Naive thymus-derived CD4-positive, alpha-beta T cell (primary cell): ENCODE measurements around the gene ZIC5. TPM values are rescaled to one million over a fixed set of nuclear protein-coding genes. Genes with fewer than 3 reads are reported as not detected.

ENCODE experiments used
- ATAC-seq: fragments of 150-1000 bp; cut with Tn5 transposase; 2 replicates; pipeline ENCODE4 v1.10.0; 2021; ENCODE audit warnings: mild to moderate bottlenecking, moderate library complexity
- CTCF ChIA-PET: fragments of 350-600 bp; sonication (Branson Sonifier 250); formaldehyde crosslinking; loops from one replicate; lab custom pipeline; 2021; ENCODE audit warnings: antibody characterized with exemption; lab: Charles Lee
- POLR2A ChIA-PET: fragments of 350-600 bp; sonication (Branson Sonifier 250); formaldehyde crosslinking; loops from one replicate; lab custom pipeline; 2021; ENCODE audit warnings: antibody characterized with exemption, inconsistent platforms; lab: Charles Lee
- DNase-seq, 9 donors: peaks; one replicate each; pipeline versions ENCODE4 v3.0.0 to v3.0.0-alpha.2; 2020 to 2022; ENCODE audit warnings: mixed read lengths in 1 of 9
- H3K27ac ChIP-seq: one replicate; pipeline ENCODE4 v1.7.0; 2013; ENCODE audit warnings: mild to moderate bottlenecking, low read depth, low read length, moderate library complexity
- H3K27me3 ChIP-seq, 2 donors: one replicate each; pipeline ENCODE4 v1.7.0; 2013; ENCODE audit warnings: low read length in 2 of 2, mild to moderate bottlenecking in 2 of 2, moderate library complexity in 2 of 2; ENCODE audit not compliant: control insufficient read depth in 2 of 2, insufficient read depth in 2 of 2
- H3K36me3 ChIP-seq, 3 experiments: 1 replicate in 2 of 3; 2 replicates in 1 of 3; pipeline ENCODE4 v1.7.0; 2013; ENCODE audit warnings: low read length in 3 of 3, mild to moderate bottlenecking in 3 of 3, moderate library complexity in 1 of 3; ENCODE audit not compliant: insufficient read depth in 3 of 3, control insufficient read depth in 2 of 3
- H3K4me1 ChIP-seq, 2 donors: one replicate each; pipeline ENCODE4 v1.7.0; 2013; ENCODE audit warnings: low read length in 2 of 2, mild to moderate bottlenecking in 2 of 2, moderate library complexity in 1 of 2; ENCODE audit not compliant: control insufficient read depth in 2 of 2, insufficient read depth in 2 of 2
- H3K4me3 ChIP-seq: 2 replicates; pipeline ENCODE4 v1.7.0; 2013; ENCODE audit warnings: mild to moderate bottlenecking, low read length
- H3K9me3 ChIP-seq, 3 experiments: 1 replicate in 2 of 3; 2 replicates in 1 of 3; pipeline ENCODE4 v1.7.0; 2013; ENCODE audit warnings: low read length in 3 of 3; ENCODE audit not compliant: control insufficient read depth in 2 of 3
- H3K27ac Mint-ChIP-seq, 9 donors: one replicate each; pipeline ENCODE4 v1.8.0; 2020 to 2022; ENCODE audit warnings: mixed read lengths in 9 of 9, mild to moderate bottlenecking in 8 of 9, moderate library complexity in 5 of 9, inconsistent platforms in 2 of 9
- H3K27me3 Mint-ChIP-seq, 5 donors: one replicate each; pipeline ENCODE4 v1.8.0; 2021 to 2022; ENCODE audit warnings: mixed read lengths in 5 of 5, mild to moderate bottlenecking in 1 of 5
- H3K36me3 Mint-ChIP-seq, 5 donors: one replicate each; pipeline ENCODE4 v1.8.0; 2020 to 2022; ENCODE audit warnings: mixed read lengths in 5 of 5, mild to moderate bottlenecking in 3 of 5, inconsistent platforms in 1 of 5
- H3K4me1 Mint-ChIP-seq, 7 donors: one replicate each; pipeline ENCODE4 v1.8.0; 2020 to 2022; ENCODE audit warnings: mixed read lengths in 7 of 7, mild to moderate bottlenecking in 3 of 7, inconsistent platforms in 1 of 7
- H3K4me3 Mint-ChIP-seq, 10 donors: one replicate each; pipeline ENCODE4 v1.8.0; 2020 to 2022; ENCODE audit warnings: mild to moderate bottlenecking in 10 of 10, mixed read lengths in 10 of 10, moderate library complexity in 6 of 10, inconsistent platforms in 2 of 10
- H3K9me3 Mint-ChIP-seq, 11 donors: one replicate each; pipeline ENCODE4 v1.8.0; 2020 to 2022; ENCODE audit warnings: mixed read lengths in 11 of 11, mild to moderate bottlenecking in 4 of 11, inconsistent platforms in 1 of 11, moderate library complexity in 1 of 11
- intact Hi-C, 2 donors: fragments of 100-400 bp; cut with micrococcal nuclease; formaldehyde crosslinking; loops; one replicate each; pipeline ENCODE4 v1.15.1; 2023
- polyA plus RNA-seq, 2 donors: library from polyadenylated mRNA; unstranded; fragments of 300-500 nt; fragmentation: Illumina TruSeq; gene quantifications; one replicate each; pipeline ENCODE4 v1.2.3, GENCODE V29; 2021
- total RNA-seq, 6 experiments: library from RNA in 5 of 6; stranded (reverse) in 5 of 6; gene quantifications; 1 replicate in 5 of 6; 2 replicates in 1 of 6; pipeline ENCODE4 v1.2.3 and lab custom pipeline; 2021 to 2026

The ZIC5 gene
- total and polyA plus RNA-seq, 7 experiments from 2014 or later: not detected

DNA sequence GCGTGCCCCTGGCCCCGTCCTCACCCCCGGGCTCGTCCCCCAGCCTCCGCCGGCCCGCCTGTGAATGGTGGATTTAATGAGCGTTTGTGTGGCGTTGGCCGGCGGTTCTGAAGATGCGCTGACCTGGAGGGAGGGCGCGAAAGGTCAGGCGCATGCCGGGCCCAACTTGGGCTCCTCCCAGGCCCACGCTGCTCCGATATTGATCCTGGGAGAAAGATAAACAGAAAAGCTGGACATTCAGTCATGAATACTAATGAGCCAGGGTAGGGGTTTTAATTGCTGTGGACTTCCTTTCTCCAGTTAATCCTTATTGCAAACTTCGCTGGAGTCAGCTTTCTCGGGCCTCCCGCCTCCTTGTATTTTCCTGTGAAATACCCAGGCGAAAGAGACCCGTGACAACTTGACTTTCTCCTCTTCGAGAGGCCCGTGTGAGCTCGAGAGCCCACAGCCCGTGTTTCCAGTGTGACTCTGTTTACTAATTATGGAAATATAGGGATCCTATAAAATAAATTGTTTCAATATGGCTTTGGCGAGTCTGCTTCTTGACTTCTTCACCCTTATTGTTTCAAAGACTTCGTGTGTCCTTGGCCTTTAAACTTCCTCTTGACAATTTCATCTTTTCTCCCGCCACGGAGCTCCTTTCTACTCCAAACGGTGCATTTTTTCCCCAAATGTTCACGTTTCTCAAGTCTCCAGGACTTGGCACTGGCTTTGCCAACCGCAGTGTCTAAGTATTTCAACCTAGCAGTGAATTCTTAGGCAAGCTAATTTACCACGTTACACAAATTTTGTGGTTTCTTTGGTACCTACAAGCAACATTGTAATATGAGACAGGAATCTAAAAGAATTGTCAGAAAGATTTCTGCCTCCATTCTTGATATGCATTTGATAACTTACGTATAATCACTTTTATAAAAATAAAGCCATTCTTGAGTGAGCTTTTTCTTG lies 20.5 kb upstream of the ZIC5 start:
- POLR2A ChIA-PET: interaction anchor here (0.6 to 3.8 kb wide), 5 partner anchors 8 to 436 kb away, joined by 3 to 19 read pairs (median 4); partner anchors contain the start of gene ZIC2

GRCh38 chr13:99991013-99991827 lies 19.7 kb upstream of the ZIC5 start:
- Mint-ChIP-seq H3K4me1 (peaks cover 4 to 34% (median 21%) of the 10 kb centered on the region in 7 donors), H3K36me3 (peaks cover 0 to 22% (median 3%) of the 10 kb centered on the region in 5 donors), H3K27me3 (peaks cover 76 to 98% (median 96%) of the 10 kb centered on the region in 5 donors), H3K4me3 (peak overlapping the region in 6 of 10 donors; percentile 28 to 64 (median 50)), H3K9me3 (peaks cover 0 to 79% (median 34%) of the 10 kb centered on the region in 11 donors), H3K27ac (peak overlapping the region in 2 of 9 donors; percentile 51)
- intact Hi-C loops: loop anchor here in 1 of 2 donors (5.0 to 10.0 kb wide), 2 partner anchors 246 to 404 kb away; no protein-coding TSS in a partner anchor
- DNase-seq (no peak), ATAC-seq (no peak)
- Histone ChIP-seq H3K27ac (no peak overlapping the region), H3K4me3 (no peak overlapping the region), H3K27me3 (peaks cover 50 to 99% of the 10 kb centered on the region in 2 donors), H3K9me3 (no peaks in the 10 kb centered on the region), H3K4me1 (peaks cover 6 to 25% of the 10 kb centered on the region in 2 donors), H3K36me3 (no peaks in the 10 kb centered on the region)
- CTCF ChIA-PET: no interaction called here
- POLR2A ChIA-PET: interaction anchor here (0.6 to 1.7 kb wide), 4 partner anchors 10 to 435 kb away, joined by 3 to 8 read pairs (median 4); partner anchors contain the start of gene ZIC2

More for the DNA sequence above, 20.5 kb upstream of the ZIC5 start:
- Histone ChIP-seq H3K4me1 (peaks cover 6 to 25% of the 10 kb centered on the region in 2 donors), H3K36me3 (no peaks in the 10 kb centered on the region), H3K4me3 (no peak overlapping the region), H3K27ac (no peak overlapping the region), H3K27me3 (peaks cover 49 to 99% of the 10 kb centered on the region in 2 donors), H3K9me3 (no peaks in the 10 kb centered on the region)
- Mint-ChIP-seq H3K36me3 (peaks cover 0 to 21% (median 3%) of the 10 kb centered on the region in 5 donors), H3K9me3 (peaks cover 0 to 78% (median 37%) of the 10 kb centered on the region in 11 donors), H3K27ac (peak overlapping the region in 5 of 9 donors; percentile 28 to 76 (median 51)), H3K27me3 (peaks cover 73 to 98% (median 95%) of the 10 kb centered on the region in 5 donors), H3K4me1 (peaks cover 4 to 41% (median 25%) of the 10 kb centered on the region in 7 donors), H3K4me3 (peak overlapping the region in 4 of 10 donors; percentile 25 to 52 (median 40))
- ATAC-seq (no peak), DNase-seq (no peak)
- intact Hi-C loops: loop anchor here in 1 of 2 donors (2.0 to 10.0 kb wide), 4 partner anchors 15 to 523 kb away; no protein-coding TSS in a partner anchor
- CTCF ChIA-PET: no interaction called here

DNA sequence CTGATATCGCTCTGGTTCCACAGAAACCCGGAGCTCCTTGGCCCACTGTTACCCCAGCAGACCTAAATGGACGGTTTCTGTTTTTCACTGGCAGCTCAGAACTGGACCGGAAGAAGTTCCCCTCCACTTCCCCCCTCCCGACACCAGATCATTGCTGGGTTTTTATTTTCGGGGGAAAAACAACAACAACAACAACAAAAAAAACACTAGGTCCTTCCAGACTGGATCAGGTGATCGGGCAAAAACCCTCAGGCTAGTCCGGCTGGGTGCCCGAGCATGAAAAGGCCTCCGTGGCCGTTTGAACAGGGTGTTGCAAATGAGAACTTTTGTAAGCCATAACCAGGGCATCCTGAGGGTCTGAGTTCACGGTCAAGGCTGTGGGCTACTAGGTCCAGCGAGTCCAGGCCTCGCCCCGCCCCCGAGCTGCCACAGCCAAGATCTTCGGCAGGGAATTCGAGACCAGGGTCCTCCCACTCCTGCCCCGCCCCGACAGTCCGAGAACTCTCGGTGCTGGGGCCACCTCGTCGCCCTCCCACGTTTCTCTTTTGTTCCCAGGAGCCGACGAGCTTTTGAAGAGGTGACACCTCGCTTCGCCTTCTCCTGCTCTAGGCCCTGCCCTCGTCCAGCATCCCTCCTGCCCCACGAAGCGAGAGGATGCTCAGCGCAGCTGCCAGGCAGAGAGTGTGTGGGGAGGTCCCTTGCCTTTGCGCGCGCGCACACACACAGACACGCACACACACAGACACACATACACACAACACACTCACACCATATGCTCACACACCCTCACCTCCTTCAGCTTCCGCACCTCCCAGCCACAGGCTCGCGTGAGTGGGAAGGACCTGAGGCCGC lies 18.8 kb upstream of the ZIC5 start:
- Mint-ChIP-seq H3K9me3 (peaks cover 0 to 77% (median 30%) of the 10 kb centered on the region in 11 donors), H3K36me3 (peaks cover 0 to 26% (median 6%) of the 10 kb centered on the region in 5 donors)
- CTCF ChIA-PET: no interaction called here

GRCh38 chr13:99989276-99990125 lies 17.9 kb upstream of the ZIC5 start:
- Histone ChIP-seq H3K36me3 (no peaks in the 10 kb centered on the region), H3K4me1 (peaks cover 6 to 25% of the 10 kb centered on the region in 2 donors), H3K9me3 (peaks cover 0 to 4% (median 0%) of the 10 kb centered on the region in 3 experiments), H3K4me3 (no peak overlapping the region), H3K27ac (no peak overlapping the region), H3K27me3 (peaks cover 38 to 94% of the 10 kb centered on the region in 2 donors)
- DNase-seq (peak in 2 of 9 donors; percentile 12 to 32), ATAC-seq (peak; percentile 10)
- Mint-ChIP-seq H3K4me3 (peak overlapping the region in 9 of 10 donors; percentile 33 to 70 (median 58)), H3K27me3 (peaks cover 68 to 91% (median 88%) of the 10 kb centered on the region in 5 donors), H3K4me1 (peaks cover 4 to 39% (median 27%) of the 10 kb centered on the region in 7 donors), H3K27ac (peak overlapping the region in 5 of 9 donors; percentile 34 to 59 (median 45)), H3K36me3 (peaks cover 0 to 21% (median 6%) of the 10 kb centered on the region in 5 donors), H3K9me3 (peaks cover 0 to 71% (median 25%) of the 10 kb centered on the region in 11 donors)
- POLR2A ChIA-PET: interaction anchor here (0.7 to 1.5 kb wide), 4 partner anchors 12 to 172 kb away, joined by 3 read pairs; no protein-coding TSS in a partner anchor
- intact Hi-C loops: loop anchor here (2.0 to 10.0 kb wide), 4 partner anchors 17 to 405 kb away; no protein-coding TSS in a partner anchor
- CTCF ChIA-PET: no interaction called here

More for the DNA sequence above, 18.8 kb upstream of the ZIC5 start:
- peaks cover 73 to 96% (median 94%) of the 10 kb centered on the region in 5 donors for H3K27me3 Mint-ChIP-seq
- peak overlapping the region in 3 of 9 donors; percentile 25 to 46 (median 34) for H3K27ac Mint-ChIP-seq
- H3K4me3 Mint-ChIP-seq: peak overlapping the region in 9 of 10 donors; percentile 23 to 64 (median 49)
- no peaks in the 10 kb centered on the region for H3K9me3 ChIP-seq
- peak in 1 of 9 donors; percentile 19 for DNase-seq
- peaks cover 45 to 96% of the 10 kb centered on the region in 2 donors for H3K27me3 ChIP-seq
- POLR2A ChIA-PET: interaction anchor here (0.7 to 1.6 kb wide), 4 partner anchors 13 to 173 kb away, joined by 3 to 4 read pairs (median 3); no protein-coding TSS in a partner anchor
- ATAC-seq: no peak
- H3K4me1 ChIP-seq: peaks cover 6 to 25% of the 10 kb centered on the region in 2 donors
- H3K4me3 ChIP-seq: no peak overlapping the region
- intact Hi-C loops: loop anchor here in 1 of 2 donors (5.0 to 10.0 kb wide), 2 partner anchors 247 to 404 kb away; no protein-coding TSS in a partner anchor
- no peaks in the 10 kb centered on the region for H3K36me3 ChIP-seq
- H3K4me1 Mint-ChIP-seq: peaks cover 4 to 36% (median 25%) of the 10 kb centered on the region in 7 donors
- H3K27ac ChIP-seq: no peak overlapping the region
